GM23338 (cell line): ENCODE data around the gene KDM1A. TPM values are rescaled to one million over a fixed set of nuclear protein-coding genes. Genes with fewer than 3 reads are reported as not detected.

ENCODE experiments used
- ATAC-seq: fragments of 200-7000 bp; cut with Tn5 transposase; 3 replicates; pipeline ENCODE4 v1.9.1; 2020
- DNase-seq: peaks from one replicate; pipeline ENCODE4 v3.0.0-alpha.2; 2015; ENCODE audit warnings: low spot score
- H2AFZ ChIP-seq: fragments of 200-600 bp; sonication (generic); 2 replicates; pipeline ENCODE4 v1.8.0; 2016; ENCODE audit warnings: antibody characterized with exemption, mild to moderate bottlenecking, moderate library complexity
- H3F3A ChIP-seq: fragments of 200-600 bp; sonication (generic); replicated peaks from 2 replicates; pipeline ENCODE4 v1.8.0; 2017; ENCODE audit warnings: antibody characterized with exemption, mixed run types, low read depth
- H3K27ac ChIP-seq: fragments of 200-600 bp; sonication (generic); 2 replicates; pipeline ENCODE4 v1.6.1; 2016; ENCODE audit warnings: low read depth
- H3K27me3 ChIP-seq: fragments of 200-600 bp; sonication (generic); 2 replicates; pipeline ENCODE4 v1.8.0; 2016; ENCODE audit warnings: mild to moderate bottlenecking, mixed run types, moderate library complexity; ENCODE audit not compliant: insufficient read depth
- H3K36me3 ChIP-seq: fragments of 200-600 bp; sonication (generic); 2 replicates; pipeline ENCODE4 v1.8.0; 2016; ENCODE audit warnings: mild to moderate bottlenecking; ENCODE audit not compliant: insufficient read depth
- H3K4me1 ChIP-seq: fragments of 200-600 bp; sonication (generic); 2 replicates; pipeline ENCODE4 v1.8.0; 2016; ENCODE audit warnings: mild to moderate bottlenecking, moderate library complexity; ENCODE audit not compliant: insufficient read depth
- H3K4me2 ChIP-seq: fragments of 200-600 bp; sonication (generic); 2 replicates; pipeline ENCODE4 v1.7.1; 2017; ENCODE audit warnings: mixed run types
- H3K4me3 ChIP-seq: fragments of 200-600 bp; sonication (generic); 2 replicates; pipeline ENCODE4 v1.6.1; 2016; ENCODE audit warnings: mixed run types
- H3K79me2 ChIP-seq: fragments of 200-600 bp; sonication (generic); replicated peaks from 2 replicates; pipeline ENCODE4 v1.8.0; 2017; ENCODE audit warnings: mild to moderate bottlenecking; ENCODE audit not compliant: insufficient read depth
- H3K9me2 ChIP-seq: fragments of 200-600 bp; sonication (generic); 2 replicates; pipeline ENCODE4 v1.8.0; 2017; ENCODE audit not compliant: insufficient read depth
- H4K20me1 ChIP-seq: fragments of 200-600 bp; sonication (generic); replicated peaks from 2 replicates; pipeline ENCODE4 v1.8.0; 2017; ENCODE audit warnings: mild to moderate bottlenecking; ENCODE audit not compliant: insufficient read depth
- H3K27ac Mint-ChIP-seq: 2 replicates; pipeline ENCODE4 v1.8.0; 2020; ENCODE audit warnings: inconsistent platforms, mild to moderate bottlenecking, moderate library complexity, mixed read lengths
- H3K27me3 Mint-ChIP-seq: 3 replicates; pipeline ENCODE4 v1.8.0; 2022; ENCODE audit warnings: low read depth, mild to moderate bottlenecking, moderate library complexity, mixed read lengths, inconsistent platforms; ENCODE audit not compliant: insufficient read depth, poor library complexity
- H3K36me3 Mint-ChIP-seq: 3 replicates; pipeline ENCODE4 v1.8.0; 2021; ENCODE audit warnings: low read depth, mild to moderate bottlenecking, inconsistent platforms, moderate library complexity, mixed read lengths
- H3K4me1 Mint-ChIP-seq: 3 replicates; pipeline ENCODE4 v1.8.0; 2020; ENCODE audit warnings: mild to moderate bottlenecking, inconsistent platforms, mixed read lengths
- H3K4me3 Mint-ChIP-seq: 3 replicates; pipeline ENCODE4 v1.8.0; 2021; ENCODE audit warnings: moderate library complexity, mild to moderate bottlenecking, inconsistent platforms, mixed read lengths
- H3K9me3 Mint-ChIP-seq: 3 replicates; pipeline ENCODE4 v1.8.0; 2020; ENCODE audit warnings: moderate library complexity, mild to moderate bottlenecking, inconsistent platforms, mixed read lengths
- CREB1 ChIP-seq: fragments of 250-450 bp; sonication (Bioruptor Pico); IDR thresholded peaks from 2 replicates; pipeline ENCODE4 v1.5.0; 2020; ENCODE audit warnings: low read depth, mild to moderate bottlenecking, moderate library complexity
- CTCF ChIP-seq, 2 experiments: fragments of 200-600 bp in 1 of 2; sonication (generic) in 1 of 2; conservative IDR thresholded peaks; 2 replicates each; pipeline versions ENCODE4 v1.5.1 to v1.6.1; 2016 to 2017; ENCODE audit warnings: antibody characterized with exemption in 2 of 2, low read depth in 2 of 2, mild to moderate bottlenecking in 2 of 2, moderate library complexity in 1 of 2
- ETS1 ChIP-seq: IDR thresholded peaks from 2 replicates; pipeline ENCODE4 v1.6.1; 2016; ENCODE audit warnings: antibody characterized with exemption
- EZH2 ChIP-seq: fragments of 200-600 bp; sonication (generic); IDR thresholded peaks from one replicate; pipeline ENCODE4 v1.8.0; 2017; ENCODE audit warnings: antibody characterized with exemption, mild to moderate bottlenecking, low read depth; ENCODE audit not compliant: unreplicated experiment
- EZH2phosphoT487 ChIP-seq: fragments of 200-600 bp; sonication (generic); IDR thresholded peaks from one replicate; pipeline ENCODE4 v1.8.1; 2018; ENCODE audit warnings: antibody characterized with exemption; ENCODE audit not compliant: unreplicated experiment
- JUNB ChIP-seq: IDR thresholded peaks from one replicate; pipeline ENCODE4 v1.6.1; 2016; ENCODE audit warnings: antibody characterized with exemption; ENCODE audit not compliant: unreplicated experiment
- POLR2AphosphoS5 ChIP-seq: IDR thresholded peaks from 2 replicates; pipeline ENCODE4 v1.6.1; 2016; ENCODE audit warnings: antibody characterized with exemption, low read depth
- REST ChIP-seq: IDR thresholded peaks from one replicate; pipeline ENCODE4 v1.6.1; 2018; ENCODE audit warnings: antibody characterized with exemption; ENCODE audit not compliant: unreplicated experiment
- STAT1 ChIP-seq: IDR thresholded peaks from one replicate; pipeline ENCODE4 v1.6.1; 2016; ENCODE audit warnings: antibody characterized with exemption; ENCODE audit not compliant: unreplicated experiment
- ZNF114 ChIP-seq: fragments of 250-450 bp; sonication (Bioruptor Pico); IDR thresholded peaks from 2 replicates; pipeline ENCODE4 v1.5.0; 2020; ENCODE audit warnings: mild to moderate bottlenecking, moderate library complexity
- ZNF462 ChIP-seq: fragments of 250-450 bp; sonication (Bioruptor Pico); IDR thresholded peaks from 2 replicates; pipeline ENCODE4 v1.5.0; 2020; ENCODE audit warnings: mild to moderate bottlenecking, moderate library complexity
- polyA plus RNA-seq: library from polyadenylated mRNA; unstranded; fragments of >200 nt; fragmentation: Nextera tagmentation; extraction: Ambion mirVana; gene quantifications from 2 replicates; pipeline ENCODE4 v1.2.1, GENCODE V29; 2016
- total RNA-seq: library from RNA; depleted of rRNA; stranded (reverse); fragments of >200 nt; shearing (Covaris generic); gene quantifications from 2 replicates; pipeline ENCODE4 v1.2.3, GENCODE V29; 2014

Gene KDM1A
- total and polyA plus RNA-seq, 2 experiments from 2014 or later, result 86.4 to 252 TPM

GRCh38 chr1:23101887-23102286 is 82.6 kb downstream of the KDM1A start:
- Histone ChIP-seq H3K79me2 (peaks cover 56% of the 10 kb centered on the region), H3K4me2 (no peak overlapping the region; the same call in 1 of the 2 replicates), H3K9me2 (no peaks in the 10 kb centered on the region), H3F3A (no peaks in the 10 kb centered on the region), H3K27ac (peak overlapping the region; percentile 34; the same call in 1 of the 2 replicates), H3K4me1 (peaks cover 34% of the 10 kb centered on the region), H3K4me3 (no peak overlapping the region), H2AFZ (no peak overlapping the region), H3K27me3 (no peaks in the 10 kb centered on the region), H4K20me1 (peaks cover 43% of the 10 kb centered on the region), H3K36me3 (peaks cover 10% of the 10 kb centered on the region)
- no peak for TF ChIP-seq STAT1
- TF ChIP-seq POLR2AphosphoS5, result no peak
- TF ChIP-seq CREB1 (CRISPR knock-in tag), result no peak
- no peak for TF ChIP-seq CTCF (conservative IDR thresholded peaks at IDR 0.05; ENCODE audit: low read depth in 2 of 2)
- TF ChIP-seq JUNB, result no peak
- no peak for TF ChIP-seq REST
- TF ChIP-seq ETS1, result no peak
- TF ChIP-seq ZNF462 (CRISPR knock-in tag), result no peak
- TF ChIP-seq ZNF114, result no peak
- TF ChIP-seq EZH2phosphoT487, result no peak
- TF ChIP-seq EZH2, result no peak
- H3K4me1 Mint-ChIP-seq, result peaks cover 34% of the 10 kb centered on the region
- H3K4me3 Mint-ChIP-seq, result no peak overlapping the region
- no peaks in the 10 kb centered on the region; the same call in 2 of the 3 replicates for H3K9me3 Mint-ChIP-seq
- no peak for ATAC-seq
- no peaks in the 10 kb centered on the region for H3K27me3 Mint-ChIP-seq
- no peak for DNase-seq
- peak overlapping the region; percentile 47; the same call in 1 of the 2 replicates for H3K27ac Mint-ChIP-seq
- peaks cover 11% of the 10 kb centered on the region; the same call in 2 of the 3 replicates for H3K36me3 Mint-ChIP-seq
